Osteocyte (in vitro differentiated cells): ENCODE measurements around the gene NTN1. TPM values are rescaled to one million over a fixed set of nuclear protein-coding genes. Genes with fewer than 3 reads are reported as not detected.

ENCODE experiments used
- DNase-seq: peaks from one replicate; pipeline ENCODE4 v3.0.0; 2021; ENCODE audit warnings: mixed read lengths; ENCODE audit not compliant: unreplicated experiment; ENCODE audit errors: extremely low spot score
- H3K27ac Mint-ChIP-seq: one replicate; pipeline ENCODE4 v1.8.0; 2021; ENCODE audit warnings: mild to moderate bottlenecking, mixed read lengths; ENCODE audit not compliant: unreplicated experiment
- H3K27me3 Mint-ChIP-seq: one replicate; pipeline ENCODE4 v1.8.0; 2021; ENCODE audit warnings: mixed read lengths; ENCODE audit not compliant: unreplicated experiment
- H3K36me3 Mint-ChIP-seq: one replicate; pipeline ENCODE4 v1.8.0; 2021; ENCODE audit warnings: mixed read lengths; ENCODE audit not compliant: unreplicated experiment
- H3K4me1 Mint-ChIP-seq: one replicate; pipeline ENCODE4 v1.8.0; 2021; ENCODE audit warnings: mixed read lengths; ENCODE audit not compliant: unreplicated experiment
- H3K4me3 Mint-ChIP-seq: one replicate; pipeline ENCODE4 v1.8.0; 2021; ENCODE audit warnings: mild to moderate bottlenecking, moderate library complexity, mixed read lengths; ENCODE audit not compliant: unreplicated experiment
- H3K9me3 Mint-ChIP-seq: one replicate; pipeline ENCODE4 v1.8.0; 2021; ENCODE audit warnings: mixed read lengths; ENCODE audit not compliant: unreplicated experiment
- total RNA-seq: library from RNA; stranded (reverse); gene quantifications from 2 replicates; pipeline ENCODE4 v1.2.1, GENCODE V29; 2021
- TF ChIP-seq, protein P1 (sequence below): fragments of 200-600 bp; sonication (generic); IDR thresholded peaks from 2 replicates; pipeline ENCODE4 v1.5.0; 2021; ENCODE audit warnings: antibody characterized with exemption, mild to moderate bottlenecking, moderate library complexity

The NTN1 gene
- total RNA-seq, 1 donor from 2014 or later, result 21.4 TPM

DNA sequence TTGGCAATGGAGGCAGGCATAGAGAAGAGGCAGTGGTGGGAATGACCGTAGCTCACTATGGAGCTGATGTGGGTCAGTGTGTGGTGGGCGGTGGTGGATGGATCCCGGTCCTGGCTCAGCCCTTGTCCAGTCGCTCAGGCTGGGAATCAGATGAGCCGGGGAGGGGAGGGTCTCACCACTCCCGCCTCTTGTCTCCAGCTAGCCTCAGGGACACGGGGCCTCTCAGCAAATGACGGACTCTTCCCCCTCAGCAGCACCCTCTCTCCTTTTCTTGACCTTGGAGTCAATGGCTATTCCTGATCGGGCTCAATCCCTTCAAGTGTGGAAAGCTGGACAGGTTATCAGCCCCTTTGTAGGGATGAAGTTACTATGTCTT, 208.5 kb downstream of the NTN1 start:
- Mint-ChIP-seq H3K36me3 (no peaks in the 10 kb centered on the region), H3K4me1 (peaks cover 5% of the 10 kb centered on the region), H3K27me3 (peaks cover 8% of the 10 kb centered on the region), H3K4me3 (no peak overlapping the region), H3K9me3 (no peaks in the 10 kb centered on the region), H3K27ac (no peak overlapping the region)
- TF ChIP-seq, protein P1, sequence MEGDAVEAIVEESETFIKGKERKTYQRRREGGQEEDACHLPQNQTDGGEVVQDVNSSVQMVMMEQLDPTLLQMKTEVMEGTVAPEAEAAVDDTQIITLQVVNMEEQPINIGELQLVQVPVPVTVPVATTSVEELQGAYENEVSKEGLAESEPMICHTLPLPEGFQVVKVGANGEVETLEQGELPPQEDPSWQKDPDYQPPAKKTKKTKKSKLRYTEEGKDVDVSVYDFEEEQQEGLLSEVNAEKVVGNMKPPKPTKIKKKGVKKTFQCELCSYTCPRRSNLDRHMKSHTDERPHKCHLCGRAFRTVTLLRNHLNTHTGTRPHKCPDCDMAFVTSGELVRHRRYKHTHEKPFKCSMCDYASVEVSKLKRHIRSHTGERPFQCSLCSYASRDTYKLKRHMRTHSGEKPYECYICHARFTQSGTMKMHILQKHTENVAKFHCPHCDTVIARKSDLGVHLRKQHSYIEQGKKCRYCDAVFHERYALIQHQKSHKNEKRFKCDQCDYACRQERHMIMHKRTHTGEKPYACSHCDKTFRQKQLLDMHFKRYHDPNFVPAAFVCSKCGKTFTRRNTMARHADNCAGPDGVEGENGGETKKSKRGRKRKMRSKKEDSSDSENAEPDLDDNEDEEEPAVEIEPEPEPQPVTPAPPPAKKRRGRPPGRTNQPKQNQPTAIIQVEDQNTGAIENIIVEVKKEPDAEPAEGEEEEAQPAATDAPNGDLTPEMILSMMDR, result no peak
- no peak for DNase-seq

DNA sequence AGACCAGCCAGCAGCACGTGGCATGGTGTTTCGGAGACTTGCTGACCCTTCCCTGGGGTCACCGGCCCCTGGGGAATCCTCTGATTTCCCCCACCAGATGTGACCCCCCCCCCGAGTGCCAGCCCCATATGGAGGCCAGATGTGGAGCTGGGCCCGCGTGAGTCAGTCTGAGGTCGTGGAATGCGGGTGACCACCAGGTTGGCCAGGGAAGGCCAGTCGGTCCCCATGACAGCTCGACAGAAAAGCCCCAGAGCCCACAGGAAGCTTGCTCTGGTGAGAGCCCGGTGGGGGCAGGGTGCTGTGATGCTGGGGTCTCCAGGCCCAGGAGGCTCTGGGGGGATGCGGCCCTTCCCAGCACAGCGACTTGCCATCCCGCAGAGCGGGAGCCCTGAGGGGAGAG, 209.0 kb downstream of the NTN1 start:
- DNase-seq, result no peak
- TF ChIP-seq, protein P1, result no peak
- Mint-ChIP-seq H3K4me3 (no peak overlapping the region), H3K27me3 (peaks cover 8% of the 10 kb centered on the region), H3K36me3 (no peaks in the 10 kb centered on the region), H3K9me3 (no peaks in the 10 kb centered on the region), H3K27ac (no peak overlapping the region), H3K4me1 (peaks cover 5% of the 10 kb centered on the region)

DNA sequence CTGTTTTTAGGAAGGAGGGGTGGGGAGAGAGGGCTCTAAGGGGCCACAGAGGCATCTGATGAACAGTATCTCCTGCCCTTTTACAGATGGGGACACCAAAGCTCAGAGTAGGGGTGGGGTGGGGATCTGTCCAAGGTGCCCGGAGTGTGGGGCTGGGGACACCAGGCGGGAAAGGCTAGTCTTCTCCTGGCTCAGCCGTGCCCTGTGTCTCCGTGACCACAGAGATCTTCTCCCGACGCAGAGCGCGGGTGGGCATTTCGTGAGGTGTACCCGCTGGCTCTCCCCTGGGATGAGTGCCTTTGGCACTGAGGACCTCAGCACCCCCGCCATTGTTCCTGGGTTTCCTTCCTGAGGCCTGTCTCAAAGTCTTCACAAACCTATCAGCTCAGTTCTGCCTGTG, 209.6 kb downstream of the NTN1 start:
- TF ChIP-seq, protein P1, result no peak
- H3K36me3 Mint-ChIP-seq, result no peaks in the 10 kb centered on the region
- no peaks in the 10 kb centered on the region for H3K9me3 Mint-ChIP-seq
- H3K4me3 Mint-ChIP-seq, result no peak overlapping the region
- DNase-seq, result no peak
- peaks cover 8% of the 10 kb centered on the region for H3K27me3 Mint-ChIP-seq
- H3K27ac Mint-ChIP-seq, result no peak overlapping the region
- peaks cover 5% of the 10 kb centered on the region for H3K4me1 Mint-ChIP-seq

DNA sequence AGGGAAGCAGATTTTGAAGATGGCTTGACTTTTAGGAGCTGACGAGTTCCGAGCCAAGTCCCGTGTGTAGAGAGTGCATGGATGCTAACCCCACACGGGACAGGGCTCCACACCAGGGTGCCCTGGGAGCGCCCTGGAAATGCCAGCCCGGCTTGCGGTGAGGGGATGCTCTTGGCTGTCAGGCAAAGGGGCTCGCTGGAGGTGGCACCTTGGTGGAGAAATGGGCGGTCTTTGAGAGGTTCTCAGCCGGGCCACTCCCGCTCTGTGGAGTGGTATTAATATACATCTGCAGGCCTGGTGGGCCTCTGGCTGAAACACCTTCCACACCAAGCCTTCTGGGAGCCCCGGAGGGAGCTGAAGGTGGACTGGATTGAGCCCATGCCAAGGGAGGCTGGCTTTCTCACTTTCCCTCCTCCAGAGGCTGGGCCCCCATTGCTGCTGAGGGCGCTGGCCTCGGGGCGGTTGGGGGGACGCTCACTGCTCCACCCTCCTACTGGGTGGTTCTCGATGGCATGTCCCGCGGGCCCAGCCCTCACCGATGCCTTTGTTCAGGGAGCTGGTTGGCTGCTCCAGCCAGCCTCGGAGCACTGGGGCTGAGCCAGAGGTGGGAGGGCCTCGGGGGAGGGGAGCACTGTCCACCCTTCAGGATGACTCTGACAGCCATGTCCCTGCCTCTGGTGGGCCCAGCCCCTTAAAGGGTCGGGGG, 210.3 kb downstream of the NTN1 start:
- Mint-ChIP-seq H3K4me1 (peaks cover 5% of the 10 kb centered on the region), H3K36me3 (no peaks in the 10 kb centered on the region), H3K9me3 (no peaks in the 10 kb centered on the region), H3K4me3 (no peak overlapping the region), H3K27ac (no peak overlapping the region), H3K27me3 (peaks cover 8% of the 10 kb centered on the region)
- DNase-seq, result no peak
- TF ChIP-seq, protein P1, result no peak

DNA sequence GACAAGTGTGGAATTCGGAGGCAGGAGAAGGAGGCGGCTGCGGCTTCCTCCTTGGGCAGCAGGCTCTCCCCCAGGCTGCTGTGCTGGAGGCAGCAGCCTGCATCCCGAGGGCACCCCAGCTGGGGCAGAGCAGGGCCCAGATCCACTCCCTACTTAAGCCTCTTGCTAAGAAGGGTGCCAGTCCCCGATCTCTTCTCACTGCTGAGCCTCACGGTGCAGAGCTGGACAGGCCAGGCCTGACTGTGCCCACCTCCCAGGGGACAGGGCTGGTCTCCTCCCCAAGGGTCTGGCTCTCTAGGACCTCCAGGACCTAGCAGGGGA, 210.8 kb downstream of the NTN1 start:
- no peak for DNase-seq
- Mint-ChIP-seq H3K4me1 (peaks cover 5% of the 10 kb centered on the region), H3K27me3 (peaks cover 8% of the 10 kb centered on the region), H3K27ac (no peak overlapping the region), H3K36me3 (no peaks in the 10 kb centered on the region), H3K9me3 (no peaks in the 10 kb centered on the region), H3K4me3 (no peak overlapping the region)
- TF ChIP-seq, protein P1, result no peak
